ENCODE results near the gene ZBTB11.

The ZBTB11 gene

GRCh38 chr3:101603184-101603583 lies 73.7 kb downstream of the ZBTB11 start:
- DNase-seq: no peak

- peak; percentile 2 for DNase-seq
These were observed 74.2 kb downstream of the ZBTB11 start for GRCh38 chr3:101602731-101603130.
